ENCODE results near the gene ST7. TPM values are rescaled to one million over a fixed set of nuclear protein-coding genes. Genes with fewer than 3 reads are reported as not detected.

The ST7 gene
- total RNA-seq, 2 experiments from 2014 or later, result 5.9 to 9.2 TPM

DNA sequence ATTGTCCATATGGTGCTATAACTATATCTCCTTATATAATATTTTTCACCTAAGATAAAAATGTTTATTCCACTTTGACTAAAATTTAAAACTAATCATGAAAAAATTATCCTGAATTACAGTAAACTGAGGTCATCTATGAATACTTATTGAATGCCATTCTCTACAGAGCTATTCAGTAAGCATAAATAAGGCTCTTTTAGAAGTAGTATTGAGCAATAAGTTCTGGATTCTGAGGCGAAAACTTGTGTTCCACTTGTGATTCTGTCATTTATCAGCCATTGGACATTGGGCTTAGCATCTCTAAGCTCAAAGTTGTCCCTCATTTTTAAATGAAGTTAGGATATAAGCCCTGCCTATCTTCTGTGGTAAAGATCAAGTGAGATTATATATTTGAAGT lies 238.8 kb downstream of the ST7 start:
- no peaks in the 10 kb centered on the region for H3K36me3 Mint-ChIP-seq (ENCODE audit: low read depth)
- peaks cover 1% of the 10 kb centered on the region for H3K4me1 Mint-ChIP-seq (ENCODE audit: low read depth)
- no peak overlapping the region for H3K4me3 Mint-ChIP-seq
- no peak overlapping the region for H3K27ac Mint-ChIP-seq
- no peak for ATAC-seq
- POLR2A ChIA-PET, result no interaction called here
- CTCF ChIA-PET, result no interaction called here
- DNase-seq, result no peak
- intact Hi-C loops (cut with micrococcal nuclease), result no loop called here
- no peaks in the 10 kb centered on the region for H3K9me3 Mint-ChIP-seq
- H3K27me3 Mint-ChIP-seq, result no peaks in the 10 kb centered on the region
- TF ChIP-seq, protein P1, sequence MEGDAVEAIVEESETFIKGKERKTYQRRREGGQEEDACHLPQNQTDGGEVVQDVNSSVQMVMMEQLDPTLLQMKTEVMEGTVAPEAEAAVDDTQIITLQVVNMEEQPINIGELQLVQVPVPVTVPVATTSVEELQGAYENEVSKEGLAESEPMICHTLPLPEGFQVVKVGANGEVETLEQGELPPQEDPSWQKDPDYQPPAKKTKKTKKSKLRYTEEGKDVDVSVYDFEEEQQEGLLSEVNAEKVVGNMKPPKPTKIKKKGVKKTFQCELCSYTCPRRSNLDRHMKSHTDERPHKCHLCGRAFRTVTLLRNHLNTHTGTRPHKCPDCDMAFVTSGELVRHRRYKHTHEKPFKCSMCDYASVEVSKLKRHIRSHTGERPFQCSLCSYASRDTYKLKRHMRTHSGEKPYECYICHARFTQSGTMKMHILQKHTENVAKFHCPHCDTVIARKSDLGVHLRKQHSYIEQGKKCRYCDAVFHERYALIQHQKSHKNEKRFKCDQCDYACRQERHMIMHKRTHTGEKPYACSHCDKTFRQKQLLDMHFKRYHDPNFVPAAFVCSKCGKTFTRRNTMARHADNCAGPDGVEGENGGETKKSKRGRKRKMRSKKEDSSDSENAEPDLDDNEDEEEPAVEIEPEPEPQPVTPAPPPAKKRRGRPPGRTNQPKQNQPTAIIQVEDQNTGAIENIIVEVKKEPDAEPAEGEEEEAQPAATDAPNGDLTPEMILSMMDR (IDR thresholded peaks at IDR 0.05), result no peak

DNA sequence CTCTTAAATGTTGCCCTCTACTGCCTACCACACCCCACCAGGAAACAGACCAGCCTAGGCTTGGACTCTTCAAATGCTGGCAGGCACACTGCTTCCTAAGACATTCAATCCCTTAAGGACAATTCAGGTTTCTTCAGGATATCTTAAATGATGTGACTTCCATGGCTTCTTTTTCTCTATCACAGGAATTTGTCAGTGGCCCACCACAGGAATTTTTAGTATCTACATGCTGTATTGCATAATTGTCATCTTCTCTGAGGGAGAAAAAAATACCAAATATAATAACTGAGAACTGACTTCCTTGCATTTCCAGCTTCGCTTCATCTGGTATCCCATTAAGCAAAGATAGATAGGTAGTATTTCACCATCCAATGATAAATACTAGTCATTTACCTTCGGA lies 240.3 kb downstream of the ST7 start:
- Mint-ChIP-seq H3K4me3 (no peak overlapping the region), H3K27me3 (no peaks in the 10 kb centered on the region), H3K4me1 (ENCODE audit: low read depth) (peaks cover 1% of the 10 kb centered on the region), H3K27ac (no peak overlapping the region), H3K36me3 (ENCODE audit: low read depth) (no peaks in the 10 kb centered on the region), H3K9me3 (no peaks in the 10 kb centered on the region)
- ChIA-PET POLR2A (no interaction called here), CTCF (no interaction called here)
- ATAC-seq (no peak), DNase-seq (no peak)
- TF ChIP-seq, protein P1 (IDR thresholded peaks at IDR 0.05), result no peak
- intact Hi-C loops (cut with micrococcal nuclease), result no loop called here

DNA sequence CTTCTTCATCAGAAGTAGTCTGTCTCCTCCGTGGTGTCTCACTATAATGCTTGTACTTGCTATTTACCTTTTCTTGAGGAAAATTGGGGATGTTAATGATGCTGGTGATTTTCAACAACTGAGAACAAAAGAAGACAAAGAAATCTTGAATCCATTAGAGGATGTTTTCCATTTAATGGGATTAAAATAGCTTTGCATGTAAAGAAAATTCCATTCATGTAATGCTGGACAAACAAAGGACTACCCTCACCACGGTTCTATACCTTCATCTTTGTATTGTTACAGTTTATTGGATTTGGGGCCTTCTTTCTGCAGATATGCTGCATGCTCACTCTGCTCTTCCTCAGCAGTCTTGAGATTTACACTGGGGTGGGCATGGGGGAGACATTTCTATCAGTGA lies 241.1 kb downstream of the ST7 start:
- Mint-ChIP-seq H3K27me3 (no peaks in the 10 kb centered on the region), H3K9me3 (no peaks in the 10 kb centered on the region), H3K4me3 (no peak overlapping the region), H3K4me1 (ENCODE audit: low read depth) (peaks cover 1% of the 10 kb centered on the region), H3K36me3 (ENCODE audit: low read depth) (no peaks in the 10 kb centered on the region), H3K27ac (no peak overlapping the region)
- ChIA-PET CTCF (interaction anchor here (1.0 kb wide), 1 partner anchor 18 kb away, joined by 5 read pairs; no protein-coding TSS in a partner anchor), POLR2A (no interaction called here)
- TF ChIP-seq, protein P1 (IDR thresholded peaks at IDR 0.05), result no peak
- intact Hi-C loops (cut with micrococcal nuclease), result no loop called here
- DNase-seq, result no peak
- no peak for ATAC-seq

DNA sequence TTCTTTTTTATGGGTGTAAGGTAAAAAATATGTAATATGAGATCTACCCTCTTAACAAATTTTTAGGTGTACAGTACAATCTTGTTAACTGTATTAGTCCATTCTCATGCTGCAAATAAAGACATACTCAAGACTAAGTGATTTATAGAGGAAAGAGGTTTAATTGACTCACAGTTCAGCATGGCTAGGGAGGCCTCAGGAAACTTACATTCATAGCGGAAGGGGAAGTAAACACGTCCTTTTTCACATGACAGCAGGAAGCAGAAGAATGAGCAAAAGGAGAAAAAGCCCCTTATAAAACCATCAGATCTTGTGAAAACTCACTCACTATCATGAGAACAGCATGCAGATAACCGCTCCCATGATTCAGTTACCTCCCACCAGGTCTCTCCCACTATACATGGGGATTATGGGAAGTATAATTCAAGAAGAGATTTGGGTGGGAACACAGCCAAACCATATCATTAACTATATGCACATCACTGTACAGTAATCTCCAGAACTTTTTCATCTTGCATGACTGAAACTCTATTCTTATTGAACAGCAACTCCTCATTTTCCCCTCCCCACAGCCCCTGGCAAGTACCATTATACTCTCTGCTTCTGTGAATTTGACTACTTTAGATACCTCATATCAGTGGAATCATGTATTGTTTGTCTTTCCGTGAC lies 242.2 kb downstream of the ST7 start:
- ATAC-seq, result no peak
- ChIA-PET CTCF (no interaction called here), POLR2A (no interaction called here)
- no peak overlapping the region for H3K4me3 Mint-ChIP-seq
- no peak for DNase-seq
- peaks cover 1% of the 10 kb centered on the region for H3K4me1 Mint-ChIP-seq (ENCODE audit: low read depth)
- TF ChIP-seq, protein P1 (IDR thresholded peaks at IDR 0.05), result no peak
- H3K27ac Mint-ChIP-seq, result no peak overlapping the region
- intact Hi-C loops (cut with micrococcal nuclease), result no loop called here
- no peaks in the 10 kb centered on the region for H3K9me3 Mint-ChIP-seq
- no peaks in the 10 kb centered on the region for H3K27me3 Mint-ChIP-seq
- H3K36me3 Mint-ChIP-seq (ENCODE audit: low read depth), result no peaks in the 10 kb centered on the region

DNA sequence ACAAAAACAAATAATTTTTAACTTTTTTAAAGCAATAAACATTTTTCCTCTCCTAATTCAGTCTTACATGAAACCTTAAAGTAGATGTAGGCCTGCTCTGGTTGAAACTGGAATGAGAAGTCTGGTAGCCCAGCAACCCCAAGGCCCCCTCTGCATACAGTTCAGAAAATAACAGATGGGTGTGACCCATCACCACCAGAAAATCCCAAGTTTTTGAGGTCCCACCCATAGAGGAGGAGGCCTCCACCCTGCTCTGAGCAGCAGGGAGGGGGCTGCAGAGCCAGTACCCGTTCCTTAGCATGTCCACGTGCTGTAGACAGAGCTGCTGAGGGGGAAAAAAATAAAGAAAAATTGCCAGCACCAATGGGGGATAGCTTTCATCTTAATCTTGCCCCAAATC lies 246.8 kb downstream of the ST7 start:
- CTCF ChIA-PET, result interaction anchor here (1.6 to 1.7 kb wide), 2 partner anchors 13 to 72 kb away, joined by 3 to 10 read pairs; no protein-coding TSS in a partner anchor
- H3K27ac Mint-ChIP-seq, result no peak overlapping the region
- POLR2A ChIA-PET, result no interaction called here
- DNase-seq, result no peak
- H3K36me3 Mint-ChIP-seq (ENCODE audit: low read depth), result no peaks in the 10 kb centered on the region
- no peaks in the 10 kb centered on the region for H3K9me3 Mint-ChIP-seq
- no peak overlapping the region for H3K4me3 Mint-ChIP-seq
- TF ChIP-seq, protein P1 (IDR thresholded peaks at IDR 0.05), result no peak
- H3K4me1 Mint-ChIP-seq (ENCODE audit: low read depth), result peaks cover 1% of the 10 kb centered on the region
- intact Hi-C loops (cut with micrococcal nuclease), result no loop called here
- H3K27me3 Mint-ChIP-seq, result no peaks in the 10 kb centered on the region
- ATAC-seq, result no peak
